ENCODE data around the gene GNG7.
A peak's percentile ranks its signal among the peaks of the same experiment; 100 is the strongest.
"Not testable (repeated sequence)": the region's sequence is repeated elsewhere in the genome, so short reads cannot be mapped to it uniquely, and the experiment has no call there.

GNG7 gene

DNA sequence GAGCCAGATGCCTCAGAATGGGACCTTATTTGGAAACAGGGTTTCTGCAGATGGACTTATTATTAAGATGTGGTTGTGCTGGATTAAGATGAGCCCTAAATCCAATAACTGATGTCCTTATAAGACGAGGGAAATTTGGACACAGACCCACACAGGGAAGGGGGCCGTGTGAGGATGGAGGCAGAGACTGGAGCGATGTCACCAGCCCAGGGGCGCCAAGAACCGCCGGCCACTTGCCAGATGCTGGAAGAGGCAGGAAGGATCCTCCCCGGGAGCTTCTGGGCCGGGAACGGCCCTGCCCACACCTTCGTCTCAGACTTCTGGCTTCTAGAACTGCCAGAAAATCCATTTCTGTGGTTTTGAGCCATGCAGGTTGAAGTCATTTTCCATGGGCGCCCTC, 26.6 kb downstream of the GNG7 start:
- no peak for DNase-seq (ENCODE audit: low read depth)

DNA sequence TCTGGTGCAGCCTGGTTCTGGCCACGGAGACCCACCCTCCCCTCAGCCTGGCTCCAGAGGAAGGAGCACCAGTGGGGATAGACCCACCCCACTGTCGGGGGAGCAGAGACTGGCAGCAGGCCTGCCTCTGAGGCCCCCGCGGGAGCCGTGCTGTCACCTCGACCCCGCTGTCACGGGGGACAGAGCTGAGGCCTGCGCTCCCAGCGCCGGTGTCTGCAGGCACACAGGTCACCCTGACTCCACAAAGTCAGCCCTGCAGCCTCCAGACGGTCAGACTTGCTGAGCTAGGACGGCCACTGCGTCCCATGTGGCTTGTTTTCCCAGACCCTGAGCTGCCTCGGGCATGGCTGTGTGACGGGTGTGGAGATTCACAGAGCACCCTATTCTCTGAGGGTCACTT, 32.3 kb downstream of the GNG7 start:
- DNase-seq (ENCODE audit: low read depth) = no peak

- DNase-seq (ENCODE audit: low read depth) = no peak
Observed at GRCh38 chr19:2668175-2668763, 34.2 kb downstream of the GNG7 start.

DNA sequence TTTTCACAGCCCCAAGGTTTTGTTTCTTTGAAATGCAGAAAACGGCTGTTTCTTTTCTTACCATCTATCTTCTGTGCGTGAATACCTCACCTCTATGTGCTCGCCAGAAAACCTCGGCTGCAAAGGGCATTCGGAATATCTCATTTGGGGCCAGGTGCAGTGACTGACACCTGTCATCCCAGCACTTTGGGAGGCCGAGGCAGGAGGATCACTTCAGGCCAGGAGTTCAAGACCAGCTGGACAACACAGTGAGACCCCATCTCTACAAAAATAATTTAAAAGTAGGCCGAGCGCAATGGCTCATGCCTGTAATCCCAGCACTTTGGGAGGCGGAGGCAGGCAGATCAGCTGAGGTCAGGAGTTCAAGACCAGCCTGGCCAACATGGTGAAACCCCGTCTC, 35.1 kb downstream of the GNG7 start:
- not testable (repeated sequence) for DNase-seq (ENCODE audit: low read depth)

GRCh38 chr19:2666344-2666994, 36.0 kb downstream of the GNG7 start:
- DNase-seq (ENCODE audit: low read depth) = no peak

GRCh38 chr19:2665103-2665502, 37.4 kb downstream of the GNG7 start:
- no peak for DNase-seq (ENCODE audit: low read depth)

DNA sequence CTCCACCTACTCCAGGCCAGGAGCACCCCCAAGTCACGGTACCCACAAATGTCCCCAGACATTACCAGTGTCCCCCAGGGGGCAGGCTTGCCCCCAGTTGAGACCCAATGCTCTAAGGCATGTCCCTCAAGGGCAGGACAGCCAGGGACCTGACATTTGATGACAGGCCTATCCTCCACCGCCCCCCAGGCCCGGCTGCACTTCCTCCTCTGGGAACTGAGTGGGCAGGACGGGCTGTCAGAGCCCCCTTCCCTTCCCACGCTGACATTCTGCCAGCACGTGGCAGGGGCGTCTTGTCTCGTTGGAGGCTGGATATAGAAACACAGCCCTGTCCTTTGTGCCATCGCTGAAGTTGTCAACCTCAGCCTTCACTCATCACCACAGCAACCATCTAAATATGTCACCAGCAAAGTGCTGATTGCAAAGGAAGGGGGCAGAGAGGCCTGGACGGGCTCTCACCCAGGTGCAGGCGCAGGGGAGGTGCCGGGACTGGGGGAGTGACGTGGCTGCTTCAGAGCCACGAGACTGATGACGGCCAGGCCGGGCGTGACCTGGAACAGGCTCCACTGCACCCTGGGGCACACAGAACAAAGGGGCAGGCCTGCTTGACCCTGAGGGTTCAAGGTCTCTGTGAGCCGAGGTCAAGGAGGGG, 38.4 kb downstream of the GNG7 start:
- DNase-seq (ENCODE audit: low read depth) = no peak

- DNase-seq (ENCODE audit: low read depth) = no peak
Observed at GRCh38 chr19:2661615-2662014, 40.9 kb downstream of the GNG7 start.

DNA sequence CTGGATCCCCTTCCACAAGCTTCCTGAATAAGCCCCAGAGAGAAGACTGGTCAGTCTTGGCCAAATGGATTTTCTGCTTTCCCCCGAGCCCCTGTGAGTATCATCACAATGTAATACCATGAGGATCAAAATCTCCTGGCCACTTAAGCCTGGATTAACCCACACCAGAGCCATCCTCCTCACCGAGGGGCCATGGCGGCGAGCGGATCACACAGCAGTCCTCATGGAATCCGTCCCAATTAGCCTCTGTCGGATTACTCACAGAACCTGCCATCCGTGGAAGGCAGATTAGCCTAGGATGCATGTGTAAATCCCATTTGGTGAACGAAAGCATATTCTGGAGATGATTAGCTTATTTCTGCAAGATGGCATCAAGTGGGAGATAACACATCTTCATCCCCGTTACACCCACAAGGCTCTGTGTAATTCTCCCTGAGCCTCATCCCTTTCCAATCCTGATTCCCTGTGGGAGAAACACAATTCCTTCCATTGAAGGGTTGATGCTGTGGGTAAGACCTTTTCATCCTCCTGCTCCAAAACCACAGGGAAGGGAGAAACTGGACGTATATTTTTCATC, 42.5 kb downstream of the GNG7 start:
- DNase-seq (ENCODE audit: low read depth) = no peak

GRCh38 chr19:2656533-2656932, 46.0 kb downstream of the GNG7 start:
- no peak for DNase-seq (ENCODE audit: low read depth)

DNA sequence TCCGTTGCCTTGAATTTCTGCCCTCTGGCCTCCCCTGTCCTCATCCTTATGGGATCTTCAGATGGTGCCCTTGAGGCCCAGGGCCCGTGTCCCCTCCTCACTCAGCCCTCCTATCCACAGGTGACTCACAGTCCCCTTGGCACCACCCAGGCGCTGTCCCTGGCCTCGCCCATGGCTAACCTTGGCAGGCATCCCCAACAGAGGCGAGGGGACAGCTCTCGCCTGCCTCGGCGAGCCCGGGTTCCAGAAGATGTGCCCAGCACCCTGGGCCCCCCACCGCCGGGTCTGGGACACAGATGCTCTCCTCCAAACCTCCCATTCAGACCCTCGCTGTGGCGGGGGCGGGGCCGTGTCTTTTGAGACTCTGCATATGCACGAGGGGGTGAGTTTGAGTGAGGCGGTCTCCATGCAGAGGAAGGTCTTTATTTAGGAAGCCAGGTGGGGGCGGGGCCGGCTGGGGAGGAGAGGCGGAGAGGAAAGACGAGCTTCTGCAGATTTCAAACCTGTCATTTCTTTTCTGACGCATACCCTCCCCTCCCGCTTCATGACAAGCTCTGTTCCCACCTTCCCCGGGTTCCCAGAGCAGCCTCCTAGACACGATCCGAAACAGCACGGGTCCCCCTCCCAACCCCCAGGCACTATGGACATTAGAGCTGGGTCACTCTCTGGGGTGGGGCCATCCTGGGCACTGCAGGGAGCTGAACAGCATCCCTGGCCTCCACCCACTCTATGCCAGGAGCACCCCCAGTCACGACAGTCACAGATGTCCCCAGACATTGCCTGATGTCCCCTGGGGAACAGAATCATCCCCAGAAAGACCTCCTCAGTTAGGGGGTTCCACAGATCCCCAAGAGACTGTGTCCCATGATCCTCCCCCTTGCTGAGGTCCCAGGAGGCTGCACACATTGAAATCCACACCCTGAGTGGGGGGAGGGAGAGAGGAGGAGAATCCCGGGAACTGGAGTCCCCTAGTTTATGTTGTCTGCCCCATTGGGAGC, 48.5 kb downstream of the GNG7 start:
- DNase-seq (ENCODE audit: low read depth) = no peak

- DNase-seq (ENCODE audit: low read depth) = no peak
Observed at GRCh38 chr19:2653218-2653617, 49.3 kb downstream of the GNG7 start.

DNA sequence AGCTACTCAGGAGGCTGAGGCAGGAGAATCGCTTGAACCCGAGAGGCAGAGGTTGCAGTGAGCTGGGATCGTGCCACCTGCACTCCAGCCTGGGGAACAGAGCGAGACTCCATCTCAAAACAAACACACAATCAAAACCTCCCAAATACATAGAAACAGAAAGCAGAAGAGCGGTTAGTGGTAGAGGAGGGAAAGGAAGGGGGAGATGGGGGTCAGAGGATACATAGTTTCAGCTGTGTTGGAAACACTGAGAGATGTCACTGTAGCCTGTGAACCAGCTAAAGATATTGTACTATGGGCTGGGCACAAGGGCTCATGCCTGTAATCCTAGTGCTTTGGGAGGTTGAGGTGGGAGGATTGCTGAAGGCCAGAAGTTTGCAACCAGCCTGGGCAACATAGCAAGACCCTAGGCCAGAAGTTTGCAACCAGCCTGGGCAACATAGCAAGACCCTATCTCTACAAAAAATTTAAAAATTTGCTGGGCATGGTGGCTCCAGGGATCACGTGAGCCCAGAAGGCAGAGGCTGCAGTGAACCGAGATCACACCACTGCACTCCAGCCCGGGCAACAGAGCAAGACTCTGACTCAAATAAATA, 49.9 kb downstream of the GNG7 start:
- no peak for DNase-seq (ENCODE audit: low read depth)

DNA sequence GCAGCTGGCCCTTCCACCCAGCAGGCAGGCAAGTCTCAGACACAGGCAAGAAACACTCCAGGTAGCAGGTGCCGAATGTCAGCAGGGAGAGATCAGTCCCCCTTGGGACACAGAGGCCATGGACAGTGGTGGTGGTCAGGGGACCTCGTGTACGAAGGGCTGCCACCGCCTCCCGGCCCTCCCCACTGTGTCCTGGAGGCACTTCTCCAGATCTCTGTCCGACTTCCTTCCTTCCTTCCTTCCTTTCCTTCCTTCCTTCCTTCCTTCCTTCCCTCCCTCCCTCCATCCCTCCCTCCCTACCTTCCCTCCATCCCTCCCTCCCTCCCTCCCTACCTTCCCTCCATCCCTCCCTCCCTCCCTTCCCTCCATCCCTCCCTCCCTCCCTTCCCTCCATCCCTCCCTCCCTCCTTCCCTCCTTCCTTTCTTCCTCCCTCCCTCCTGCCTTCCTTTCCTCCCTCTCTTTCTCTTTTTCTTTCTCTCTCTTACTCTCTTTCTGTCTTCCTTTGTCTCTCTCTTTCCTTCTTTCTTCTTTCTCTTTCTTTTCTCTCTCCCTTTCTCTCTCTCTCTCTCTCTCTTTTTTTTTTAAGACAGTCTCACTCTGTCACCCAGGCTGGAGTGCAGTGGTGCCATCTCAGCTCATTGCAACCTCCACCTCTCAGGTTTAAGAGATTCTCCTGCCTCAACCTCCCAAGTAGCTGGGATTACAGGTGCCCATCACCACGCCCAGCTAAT, 51.3 kb downstream of the GNG7 start:
- not testable (repeated sequence) for DNase-seq (ENCODE audit: low read depth)

DNA sequence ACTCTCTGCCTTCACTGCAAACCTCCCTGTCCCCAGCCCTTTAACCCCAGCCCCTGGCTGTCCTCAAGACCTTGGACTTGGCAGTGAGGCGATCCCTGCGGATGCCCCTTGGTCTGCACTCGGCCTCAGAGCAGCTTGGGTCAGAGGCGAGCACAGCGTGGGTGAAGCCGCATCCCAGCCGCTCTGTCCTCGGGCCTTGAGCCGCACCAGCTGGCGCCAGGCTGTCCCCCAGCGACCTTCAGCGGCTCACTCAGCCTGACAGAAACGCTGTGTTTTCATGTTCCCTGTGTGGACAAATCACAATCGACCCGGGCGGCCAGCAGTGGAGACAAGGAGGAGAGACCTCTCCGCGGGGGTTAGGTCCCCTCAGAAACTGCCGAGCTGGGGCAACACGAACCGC, 52.0 kb downstream of the GNG7 start:
- no peak for DNase-seq (ENCODE audit: low read depth)

- peak; percentile 58 for DNase-seq (ENCODE audit: low read depth)
Observed at GRCh38 chr19:2648528-2648937, 54.0 kb downstream of the GNG7 start.

DNA sequence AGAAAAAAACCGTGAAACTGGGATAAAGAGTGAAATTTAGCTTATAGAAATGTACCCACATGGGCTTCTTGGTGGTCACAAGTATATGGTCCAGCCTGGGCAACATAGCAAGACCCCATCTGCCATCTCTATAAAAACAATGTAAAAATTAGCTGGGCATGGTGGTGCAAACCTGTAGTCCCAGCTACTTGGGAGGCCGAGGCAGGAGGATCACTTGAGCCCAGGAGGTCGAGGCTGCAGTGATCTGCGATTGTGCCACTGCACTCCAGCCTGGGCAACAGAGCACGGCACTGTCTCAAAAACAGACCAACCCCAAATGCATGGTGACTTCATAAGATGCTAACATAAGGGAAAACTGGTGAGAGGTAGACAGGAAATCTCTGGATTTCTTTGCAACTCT, 54.4 kb downstream of the GNG7 start:
- no peak for DNase-seq (ENCODE audit: low read depth)

GRCh38 chr19:2646866-2647535, 55.5 kb downstream of the GNG7 start:
- no peak for DNase-seq (ENCODE audit: low read depth)

GRCh38 chr19:2645826-2646225, 56.7 kb downstream of the GNG7 start:
- no peak for DNase-seq (ENCODE audit: low read depth)

DNA sequence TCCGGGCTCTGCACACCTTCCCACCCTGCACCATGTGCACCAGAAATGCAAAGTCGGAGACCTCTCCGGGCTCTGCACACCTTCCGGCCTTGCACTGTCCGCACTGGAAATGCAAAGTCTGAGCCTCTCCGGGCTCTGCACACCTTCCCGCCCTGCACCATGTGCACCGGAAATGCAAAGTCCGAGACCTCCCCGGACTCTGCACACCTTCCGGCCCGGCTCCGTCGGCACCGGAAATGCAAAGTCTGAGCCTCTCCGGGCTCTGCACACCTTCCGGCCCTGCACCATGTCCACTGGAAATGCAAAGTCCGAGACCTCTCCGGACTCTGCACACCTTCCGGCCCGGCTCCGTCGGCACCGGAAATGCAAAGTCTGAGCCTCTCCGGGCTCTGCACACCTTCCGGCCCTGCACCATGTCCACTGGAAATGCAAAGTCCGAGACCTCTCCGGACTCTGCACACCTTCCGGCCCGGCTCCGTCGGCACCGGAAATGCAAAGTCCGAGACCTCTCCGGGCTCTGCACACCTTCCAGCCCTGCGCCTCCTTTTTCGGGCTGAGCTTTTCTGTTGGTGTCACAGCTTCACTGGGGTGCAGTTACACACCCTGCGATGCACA, 59.3 kb downstream of the GNG7 start:
- DNase-seq (ENCODE audit: low read depth) = not testable (repeated sequence)

All from stimulated activated CD8-positive, alpha-beta memory T cell treated with anti-CD3 and anti-CD28 coated beads, Interleukin-15, amount 100 ng/mL, for 1 hour (primary cell).